K562 (cell line): ENCODE data around the gene CBLC. TPM values are rescaled to one million over a fixed set of nuclear protein-coding genes. Genes with fewer than 3 reads are reported as not detected.

Experiments used
- CTCFL ChIP-seq: IDR thresholded peaks from 2 replicates; pipeline ENCODE4 v1.6.1; 2011; ENCODE audit warnings: borderline replicate concordance, low read depth, mild to moderate bottlenecking, moderate library complexity, low read length; ENCODE audit not compliant: insufficient read depth, poor library complexity, severe bottlenecking
- ELF1 ChIP-seq: fragments of 200-800 bp; sonication (Bioruptor generic); IDR thresholded peaks from 2 replicates; pipeline ENCODE4 v1.6.1; 2016; ENCODE audit warnings: missing genetic modification characterization, missing compliant biosample characterization
- GTF2F1 ChIP-seq: IDR thresholded peaks from 2 replicates; pipeline ENCODE4 v1.6.1; 2011; ENCODE audit warnings: low read depth, low read length, improper control_type of control experiment
- NCOA6 ChIP-seq: fragments of 450-650 bp; IDR thresholded peaks from 2 replicates; pipeline ENCODE4 v1.6.1; 2017; ENCODE audit warnings: mild to moderate bottlenecking
- NCOR1 ChIP-seq: fragments of 450-650 bp; IDR thresholded peaks from 2 replicates; pipeline ENCODE4 v1.6.1; 2016; ENCODE audit warnings: mild to moderate bottlenecking, moderate library complexity
- SAP30 ChIP-seq: fragments of 200-600 bp; sonication (generic); IDR thresholded peaks from 2 replicates; pipeline ENCODE4 v1.6.1; 2012; ENCODE audit warnings: borderline replicate concordance, low read depth, mild to moderate bottlenecking, moderate library complexity, low read length, control low read depth, inconsistent platforms; ENCODE audit not compliant: insufficient read depth, poor library complexity, severe bottlenecking
- SMARCB1 ChIP-seq: IDR thresholded peaks from 2 replicates; pipeline ENCODE4 v1.6.1; 2011; ENCODE audit warnings: improper control_type of control experiment, low read depth; ENCODE audit not compliant: insufficient read length
- THRA ChIP-seq: fragments of 450-650 bp; IDR thresholded peaks from 2 replicates; pipeline ENCODE4 v1.6.1; 2017; ENCODE audit warnings: mild to moderate bottlenecking, moderate library complexity
- TRIM24 ChIP-seq, 2 experiments: fragments of 450-650 bp; IDR thresholded peaks; 2 replicates each; pipeline ENCODE4 v1.6.1; 2016
- ZC3H4 ChIP-seq: sonication (generic); formaldehyde crosslinking; IDR thresholded peaks from 2 replicates; pipeline ENCODE4 v1.9.0; 2021; ENCODE audit warnings: missing genetic modification reagents, borderline replicate concordance
- ZFP30 ChIP-seq: fragments of 250-450 bp; sonication (Bioruptor Pico); IDR thresholded peaks from 2 replicates; pipeline ENCODE4 v1.8.0; 2022; ENCODE audit warnings: moderate library complexity, mild to moderate bottlenecking, inconsistent platforms, borderline replicate concordance
- ZNF217 ChIP-seq: sonication (generic); formaldehyde crosslinking; IDR thresholded peaks from 2 replicates; pipeline ENCODE4 v1.8.0; 2022; ENCODE audit warnings: mild to moderate bottlenecking, missing genetic modification reagents
- polyA plus RNA-seq, 8 experiments: library from polyadenylated mRNA; depleted of rRNA in 4 of 8; stranded (reverse) in 5 of 8; unstranded in 3 of 8; fragments of >200 nt; fragmentation: Nextera tagmentation in 2 of 8; fragmentation: Illumina TruSeq in 1 of 8; extraction: Ambion mirVana in 2 of 8; extraction: Trizol in 1 of 8; gene quantifications; 2 replicates each; pipeline versions ENCODE4 v1.2.1 to v1.2.3, GENCODE V29; 2011 to 2014; ENCODE audit warnings: inconsistent platforms in 1 of 8, missing spikeins in 1 of 8
- total RNA-seq, 7 experiments: library from RNA; depleted of rRNA in 6 of 7; stranded (reverse); fragments of >200 nt in 6 of 7; fragmentation: Illumina TruSeq in 2 of 7; extraction: Trizol in 2 of 7; gene quantifications; 2 replicates each; pipeline versions ENCODE4 v1.2.1 to v1.2.3, GENCODE V29; 2011 to 2021; ENCODE audit warnings: low replicate concordance in 1 of 7

CBLC gene
- total and polyA plus RNA-seq, 9 of the 15 experiments (the other 6 are each of a cell fraction or from before 2014, with no cell fraction given): 0.09 TPM; not detected in 8

- no peak for TF ChIP-seq CTCFL
- TF ChIP-seq SAP30: no peak
- no peak for TF ChIP-seq ZC3H4
- TF ChIP-seq GTF2F1: no peak
- no peak for TF ChIP-seq ZFP30 (CRISPR knock-in tag)
- no peak for TF ChIP-seq SMARCB1
- no peak for TF ChIP-seq NCOA6
- TF ChIP-seq TRIM24 (IDR thresholded peaks at IDR 0.05): no peak
- no peak for TF ChIP-seq THRA
- TF ChIP-seq ELF1 (tag): no peak
- no peak for TF ChIP-seq NCOR1
- TF ChIP-seq ZNF217 (CRISPR knock-in tag): no peak
- TF ChIP-seq, all 486 proteins: peak for 6
Measured at GRCh38 chr19:44731622-44732021, 46.1 kb upstream of the CBLC start (continued).
